ENCODE results near the gene TRIM56. TPM values are rescaled to one million over a fixed set of nuclear protein-coding genes. Genes with fewer than 3 reads are reported as not detected.

The TRIM56 gene
- total and polyA plus RNA-seq, 2 of the 13 experiments (the other 11 are each of a cell fraction or from before 2014, with no cell fraction given): 3.2 to 7.1 TPM

DNA sequence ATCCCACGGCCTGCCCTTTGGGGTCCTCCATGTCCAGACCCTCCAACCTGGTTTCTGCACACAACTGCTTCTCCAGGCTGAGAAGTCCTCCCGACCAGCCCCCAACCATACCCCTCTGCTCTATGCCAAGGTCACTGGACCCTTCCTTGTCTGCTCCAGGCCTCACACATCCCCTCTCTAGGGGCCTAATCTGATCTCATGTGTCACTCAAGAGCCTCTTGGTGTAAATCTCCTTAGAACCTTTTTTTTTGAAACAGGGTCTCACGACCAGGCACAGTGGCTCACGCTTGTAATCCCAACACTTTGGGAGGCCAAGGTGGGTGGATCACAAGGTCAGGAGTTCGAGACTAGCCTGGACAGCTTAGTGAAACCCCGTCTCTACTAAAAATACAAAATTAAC is 24.1 kb downstream of the TRIM56 start:
- FAIRE-seq (no peak), DNase-seq (ENCODE audit: low spot score) (no peak), ATAC-seq (no peak)
- Histone ChIP-seq H3K4me1 (ENCODE audit: insufficient read depth, low read length) (peaks cover 85% of the 10 kb centered on the region), H3K9ac (ENCODE audit: insufficient read depth, low read depth, low read length) (peak overlapping the region; percentile 41; the same call in 1 of the 2 replicates), H3K27ac (ENCODE audit: extremely low read length, insufficient read depth, low read length) (no peak overlapping the region), H4K20me1 (ENCODE audit: insufficient read depth, low read length) (no peaks in the 10 kb centered on the region), H2AFZ (ENCODE audit: low read length) (no peak overlapping the region), H3K36me3 (replicated peaks in 1 of 2; ENCODE audit: control insufficient read depth in 1 of 2, insufficient read depth in 2 of 2, low read length in 2 of 2) (no peaks in the 10 kb centered on the region), H3K27me3 (ENCODE audit: control insufficient read depth in 1 of 2, insufficient read depth in 2 of 2, low read length in 2 of 2) (0 out of 5 replicates have a peak, but pooled peaks cover 0 to 3% of the 10 kb centered on the region in 2 experiments), H3K4me3 (replicated peaks in 1 of 3; ENCODE audit: insufficient read depth in 1 of 3, low read depth in 2 of 3, low read length in 3 of 3) (peak overlapping the region in 1 of 3 experiments; percentile 51; a peak in 1 of 6 replicates), H3K79me2 (ENCODE audit: insufficient read depth, low read length) (no peaks in the 10 kb centered on the region), H3K9me3 (ENCODE audit: low read length) (no peaks in the 10 kb centered on the region), H3K4me2 (ENCODE audit: low read depth, low read length) (peak overlapping the region; percentile 71)
- TF ChIP-seq, protein P1, sequence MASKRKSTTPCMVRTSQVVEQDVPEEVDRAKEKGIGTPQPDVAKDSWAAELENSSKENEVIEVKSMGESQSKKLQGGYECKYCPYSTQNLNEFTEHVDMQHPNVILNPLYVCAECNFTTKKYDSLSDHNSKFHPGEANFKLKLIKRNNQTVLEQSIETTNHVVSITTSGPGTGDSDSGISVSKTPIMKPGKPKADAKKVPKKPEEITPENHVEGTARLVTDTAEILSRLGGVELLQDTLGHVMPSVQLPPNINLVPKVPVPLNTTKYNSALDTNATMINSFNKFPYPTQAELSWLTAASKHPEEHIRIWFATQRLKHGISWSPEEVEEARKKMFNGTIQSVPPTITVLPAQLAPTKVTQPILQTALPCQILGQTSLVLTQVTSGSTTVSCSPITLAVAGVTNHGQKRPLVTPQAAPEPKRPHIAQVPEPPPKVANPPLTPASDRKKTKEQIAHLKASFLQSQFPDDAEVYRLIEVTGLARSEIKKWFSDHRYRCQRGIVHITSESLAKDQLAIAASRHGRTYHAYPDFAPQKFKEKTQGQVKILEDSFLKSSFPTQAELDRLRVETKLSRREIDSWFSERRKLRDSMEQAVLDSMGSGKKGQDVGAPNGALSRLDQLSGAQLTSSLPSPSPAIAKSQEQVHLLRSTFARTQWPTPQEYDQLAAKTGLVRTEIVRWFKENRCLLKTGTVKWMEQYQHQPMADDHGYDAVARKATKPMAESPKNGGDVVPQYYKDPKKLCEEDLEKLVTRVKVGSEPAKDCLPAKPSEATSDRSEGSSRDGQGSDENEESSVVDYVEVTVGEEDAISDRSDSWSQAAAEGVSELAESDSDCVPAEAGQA (IDR thresholded peaks at IDR 0.05; ENCODE audit: low read depth): no peak
- TF ChIP-seq, protein P1 (CRISPR knock-in tag; IDR thresholded peaks at IDR 0.05; ENCODE audit: borderline replicate concordance): no peak
- TF ChIP-seq, protein P2, sequence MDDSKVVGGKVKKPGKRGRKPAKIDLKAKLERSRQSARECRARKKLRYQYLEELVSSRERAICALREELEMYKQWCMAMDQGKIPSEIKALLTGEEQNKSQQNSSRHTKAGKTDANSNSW (CRISPR knock-in tag; IDR thresholded peaks at IDR 0.05; ENCODE audit: borderline replicate concordance): no peak
- TF ChIP-seq ZNF678 (CRISPR knock-in tag; IDR thresholded peaks at IDR 0.05) (no peak), SP2 (CRISPR knock-in tag; IDR thresholded peaks at IDR 0.05) (no peak), ZFP90 (CRISPR knock-in tag; IDR thresholded peaks at IDR 0.05; ENCODE audit: borderline replicate concordance) (no peak), CREM (IDR thresholded peaks at IDR 0.05) (no peak), CREM (CRISPR knock-in tag; IDR thresholded peaks at IDR 0.05) (no peak), ZNF7 (CRISPR knock-in tag; IDR thresholded peaks at IDR 0.05) (no peak), IKZF4 (CRISPR knock-in tag; IDR thresholded peaks at IDR 0.05; ENCODE audit: borderline replicate concordance, low read depth, not compliant biosample characterization) (no peak), ZNF607 (CRISPR knock-in tag; IDR thresholded peaks at IDR 0.05; ENCODE audit: borderline replicate concordance) (no peak), FOXO1 (CRISPR knock-in tag; IDR thresholded peaks at IDR 0.05) (no peak), SAP130 (CRISPR knock-in tag; IDR thresholded peaks at IDR 0.05; ENCODE audit: low read depth) (no peak), HMG20A (CRISPR knock-in tag; IDR thresholded peaks at IDR 0.05; ENCODE audit: borderline replicate concordance) (no peak)
- TF ChIP-seq, protein P3, sequence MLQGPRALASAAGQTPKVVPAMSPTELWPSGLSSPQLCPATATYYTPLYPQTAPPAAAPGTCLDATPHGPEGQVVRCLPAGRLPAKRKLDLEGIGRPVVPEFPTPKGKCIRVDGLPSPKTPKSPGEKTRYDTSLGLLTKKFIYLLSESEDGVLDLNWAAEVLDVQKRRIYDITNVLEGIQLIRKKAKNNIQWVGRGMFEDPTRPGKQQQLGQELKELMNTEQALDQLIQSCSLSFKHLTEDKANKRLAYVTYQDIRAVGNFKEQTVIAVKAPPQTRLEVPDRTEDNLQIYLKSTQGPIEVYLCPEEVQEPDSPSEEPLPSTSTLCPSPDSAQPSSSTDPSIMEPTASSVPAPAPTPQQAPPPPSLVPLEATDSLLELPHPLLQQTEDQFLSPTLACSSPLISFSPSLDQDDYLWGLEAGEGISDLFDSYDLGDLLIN (CRISPR knock-in tag; IDR thresholded peaks at IDR 0.05; ENCODE audit: borderline replicate concordance): no peak
- TF ChIP-seq, protein P4, sequence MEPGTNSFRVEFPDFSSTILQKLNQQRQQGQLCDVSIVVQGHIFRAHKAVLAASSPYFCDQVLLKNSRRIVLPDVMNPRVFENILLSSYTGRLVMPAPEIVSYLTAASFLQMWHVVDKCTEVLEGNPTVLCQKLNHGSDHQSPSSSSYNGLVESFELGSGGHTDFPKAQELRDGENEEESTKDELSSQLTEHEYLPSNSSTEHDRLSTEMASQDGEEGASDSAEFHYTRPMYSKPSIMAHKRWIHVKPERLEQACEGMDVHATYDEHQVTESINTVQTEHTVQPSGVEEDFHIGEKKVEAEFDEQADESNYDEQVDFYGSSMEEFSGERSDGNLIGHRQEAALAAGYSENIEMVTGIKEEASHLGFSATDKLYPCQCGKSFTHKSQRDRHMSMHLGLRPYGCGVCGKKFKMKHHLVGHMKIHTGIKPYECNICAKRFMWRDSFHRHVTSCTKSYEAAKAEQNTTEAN (CRISPR knock-in tag; conservative IDR thresholded peaks at IDR 0.05): no peak
- WGBS (ENCODE audit: low lambda C conversion rate): 51% methylated on average over 5 of the region's 6 CpGs
- ChIA-PET POLR2A (interaction anchor here (1.3 to 3.8 kb wide), 6 partner anchors 8 to 220 kb away, joined by 4 to 68 read pairs (median 12); partner anchors contain the start of genes MOGAT3, SERPINE1 and UFSP1), CTCF (ENCODE audit: low intra/inter-chr PET ratio, low total read pairs) (no interaction called here)
- in situ Hi-C loops (cut with HindIII; ENCODE audit: extremely low pct_ligation_motif_present, low pct_unique_long_range_greater_than_20kb) (no loop called here), intact Hi-C loops (cut with micrococcal nuclease; ENCODE audit: unreplicated experiment) (no loop called here)
- BruUV-seq (replicated peaks): no TSS peak
